K562 (cell line): ENCODE measurements around the gene LRP10. TPM values are rescaled to one million over a fixed set of nuclear protein-coding genes. Genes with fewer than 3 reads are reported as not detected.
A peak's percentile ranks its signal among the peaks of the same experiment; 100 is the strongest.

Experiments used
- ILF3 ChIP-seq: fragments of 450-650 bp; IDR thresholded peaks from 2 replicates; pipeline ENCODE4 v1.6.1; 2018; ENCODE audit warnings: antibody characterized with exemption, mild to moderate bottlenecking, moderate library complexity, borderline replicate concordance
- MNT ChIP-seq, 2 experiments: fragments of 450-650 bp; conservative IDR thresholded peaks; 2 replicates each; pipeline ENCODE4 v1.6.1; 2017; ENCODE audit warnings: mild to moderate bottlenecking in 2 of 2, moderate library complexity in 2 of 2
- NR2C1 ChIP-seq, 2 experiments: fragments of 450-650 bp; IDR thresholded peaks; 2 replicates each; pipeline ENCODE4 v1.6.1; 2017; ENCODE audit warnings: mild to moderate bottlenecking in 2 of 2, antibody characterized with exemption in 1 of 2, inconsistent platforms in 1 of 2, missing compliant biosample characterization in 1 of 2, missing genetic modification characterization in 1 of 2
- POLR2H ChIP-seq: IDR thresholded peaks from 2 replicates; pipeline ENCODE4 v1.6.1; 2016; ENCODE audit warnings: missing genetic modification characterization, low read depth, mild to moderate bottlenecking, control low read depth, missing compliant biosample characterization, moderate library complexity
- RB1 ChIP-seq: fragments of 450-650 bp; IDR thresholded peaks from 2 replicates; pipeline ENCODE4 v1.6.1; 2017; ENCODE audit warnings: low read depth, mild to moderate bottlenecking
- SFPQ ChIP-seq: fragments of 200-400 bp; formaldehyde crosslinking; IDR thresholded peaks from 2 replicates; pipeline ENCODE4 v1.6.1; 2017; ENCODE audit warnings: mild to moderate bottlenecking, low read depth, low read length, moderate library complexity
- UBTF ChIP-seq, 2 experiments: IDR thresholded peaks; 2 replicates each; pipeline ENCODE4 v1.6.1; 2012; ENCODE audit warnings: improper control_type of control experiment in 2 of 2, low read depth in 2 of 2, low read length in 2 of 2, borderline replicate concordance in 1 of 2
- polyA plus RNA-seq, 8 experiments: library from polyadenylated mRNA; depleted of rRNA in 4 of 8; stranded (reverse) in 5 of 8; unstranded in 3 of 8; fragments of >200 nt; fragmentation: Nextera tagmentation in 2 of 8; fragmentation: Illumina TruSeq in 1 of 8; extraction: Ambion mirVana in 2 of 8; extraction: Trizol in 1 of 8; gene quantifications; 2 replicates each; pipeline versions ENCODE4 v1.2.1 to v1.2.3, GENCODE V29; 2011 to 2014; ENCODE audit warnings: inconsistent platforms in 1 of 8, missing spikeins in 1 of 8
- total RNA-seq, 7 experiments: library from RNA; depleted of rRNA in 6 of 7; stranded (reverse); fragments of >200 nt in 6 of 7; fragmentation: Illumina TruSeq in 2 of 7; extraction: Trizol in 2 of 7; gene quantifications; 2 replicates each; pipeline versions ENCODE4 v1.2.1 to v1.2.3, GENCODE V29; 2011 to 2021; ENCODE audit warnings: low replicate concordance in 1 of 7

The LRP10 gene
- total and polyA plus RNA-seq, 9 of the 15 experiments (the other 6 are each of a cell fraction or from before 2014, with no cell fraction given), result 1.3 to 45.5 (median 10.9) TPM

GRCh38 chr14:22872033-22872832 is 693 bp downstream of the LRP10 start (continued):
- TF ChIP-seq UBTF (IDR thresholded peaks at IDR 0.05; ENCODE audit: borderline replicate concordance in 1 of 2, low read depth in 2 of 2, low read length in 2 of 2) (peak; percentile 52 to 67; a peak in 2 of 4 replicates), MNT (conservative IDR thresholded peaks at IDR 0.05) (peak; percentile 34 to 39; a peak in 3 of 4 replicates), NR2C1 (IDR thresholded peaks at IDR 0.05) (no peak), NR2C1 (tag; IDR thresholded peaks at IDR 0.05) (no peak), SFPQ (no peak), POLR2H (tag) (no peak), ILF3 (no peak), RB1 (peak; percentile 61)
- TF ChIP-seq, all 486 proteins: peak for 88
